ENCODE data around the gene NLRC5. TPM values are rescaled to one million over a fixed set of nuclear protein-coding genes. Genes with fewer than 3 reads are reported as not detected.

Gene NLRC5
- total RNA-seq, 1 experiment from 2014 or later, result 2.4 TPM

- H3K4me1 ChIP-seq (ENCODE audit: insufficient read depth, low read length), result no peaks in the 10 kb centered on the region
- H3K4me1 Mint-ChIP-seq, result peaks cover 2 to 4% of the 10 kb centered on the region in 2 experiments; a peak in 2 of 4 replicates
- H2BK15ac ChIP-seq (ENCODE audit: low read depth, low read length), result no peak overlapping the region
- no peak overlapping the region for H2AFZ ChIP-seq (ENCODE audit: low read length)
- no peak overlapping the region for H3K9ac ChIP-seq (ENCODE audit: extremely low read depth, insufficient read length, low read length)
- H3K23me2 ChIP-seq (ENCODE audit: insufficient read length, low read depth, low read length, poor library complexity, severe bottlenecking), result no peaks in the 10 kb centered on the region
- H3K23ac ChIP-seq (ENCODE audit: insufficient read length, low read depth, low read length), result no peak overlapping the region
- no peak overlapping the region for H3K18ac ChIP-seq (ENCODE audit: insufficient read length, low read depth, low read length)
- H3K79me1 ChIP-seq (ENCODE audit: insufficient read depth, low read depth, low read length, poor library complexity, severe bottlenecking), result no peaks in the 10 kb centered on the region
- H3K4me3 Mint-ChIP-seq, result no peak overlapping the region
- no peaks in the 10 kb centered on the region for H3K79me2 ChIP-seq (ENCODE audit: insufficient read depth, low read length)
- no peaks in the 10 kb centered on the region for H3K9me3 ChIP-seq (ENCODE audit: control insufficient read depth, low read depth, low read length)
- H3K56ac ChIP-seq (ENCODE audit: insufficient read length, low read depth, low read length), result no peak overlapping the region
- H3K27me3 Mint-ChIP-seq (ENCODE audit: low read depth), result no peaks in the 10 kb centered on the region; the same call in none of the 2 replicates
- H3K27me3 ChIP-seq (ENCODE audit: insufficient read depth, low read length), result no peaks in the 10 kb centered on the region
- no peak overlapping the region for H2AK5ac ChIP-seq (ENCODE audit: insufficient read length, low read length)
- no peak overlapping the region for H4K91ac ChIP-seq (ENCODE audit: insufficient read length, low read depth, low read length)
- no peak overlapping the region for H4K8ac ChIP-seq (replicated peaks; ENCODE audit: insufficient read length, low read depth, low read length)
- no peak overlapping the region for H3K4me2 ChIP-seq (ENCODE audit: insufficient read depth, insufficient read length, low read length)
- no peak overlapping the region for H2BK120ac ChIP-seq (ENCODE audit: low read depth, low read length, poor library complexity, severe bottlenecking)
- no CpG with 5 or more reads among the region's 7 CpGs for WGBS (ENCODE audit: extremely low coverage, insufficient read length, low lambda C conversion rate)
- no peaks in the 10 kb centered on the region for H4K20me1 ChIP-seq (ENCODE audit: control insufficient read depth, insufficient read depth, insufficient read length)
- no peak overlapping the region for H3K27ac ChIP-seq (ENCODE audit: insufficient read length, low read depth, low read length)
- H3T11ph ChIP-seq (ENCODE audit: low read length), result no peak overlapping the region
- no peak overlapping the region for H3K27ac Mint-ChIP-seq
- H3K14ac ChIP-seq (ENCODE audit: insufficient read depth, low read length), result no peak overlapping the region
- H3K4ac ChIP-seq (ENCODE audit: low read depth, low read length), result no peak overlapping the region
- no peak overlapping the region for H2BK5ac ChIP-seq (ENCODE audit: insufficient read length, low read length)
- H3K36me3 Mint-ChIP-seq (ENCODE audit: insufficient read depth in 1 of 3, low read depth in 3 of 3), result no peaks in the 10 kb centered on the region
- H2BK12ac ChIP-seq (ENCODE audit: insufficient read length, low read depth, low read length), result no peak overlapping the region
- H3K9me3 Mint-ChIP-seq, result no peaks in the 10 kb centered on the region
- no peak overlapping the region for H4K5ac ChIP-seq (ENCODE audit: insufficient read length, low read depth, low read length)
- no peak overlapping the region for H2BK20ac ChIP-seq (ENCODE audit: low read depth, low read length, poor library complexity, severe bottlenecking)
- no peak for DNase-seq
- no peak for TF ChIP-seq CTCF (conservative IDR thresholded peaks at IDR 0.05)
These were observed 33.1 kb downstream of the NLRC5 start for GRCh38 chr16:57022445-57022844.

Measured in H9 (cell line).